NAMALWA (cell line): ENCODE data around the gene SOX4.

Experiments used
- DNase-seq: peaks from one replicate; pipeline ENCODE4 v3.0.0-alpha.2; 2015; ENCODE audit warnings: low spot score

The SOX4 gene

GRCh38 chr6:21614226-21614625 is 20.7 kb downstream of the SOX4 start:
- DNase-seq = no peak

GRCh38 chr6:21615504-21615903 is 22.0 kb downstream of the SOX4 start:
- DNase-seq = no peak

- no peak for DNase-seq
These were observed 22.5 kb downstream of the SOX4 start for GRCh38 chr6:21616005-21616404.

- DNase-seq = no peak
These were observed 32.1 kb downstream of the SOX4 start for GRCh38 chr6:21625642-21626041.

GRCh38 chr6:21626756-21627155 is 33.2 kb downstream of the SOX4 start:
- no peak for DNase-seq

GRCh38 chr6:21628160-21628559 is 34.6 kb downstream of the SOX4 start:
- DNase-seq = no peak

- no peak for DNase-seq
These were observed 40.1 kb downstream of the SOX4 start for GRCh38 chr6:21633511-21634109.

- DNase-seq = no peak
These were observed 41.0 kb downstream of the SOX4 start for GRCh38 chr6:21634582-21634981.

- DNase-seq = no peak
These were observed 43.3 kb downstream of the SOX4 start for GRCh38 chr6:21636876-21637275.

- DNase-seq = no peak
These were observed 45.8 kb downstream of the SOX4 start for GRCh38 chr6:21639316-21639715.
